ENCODE measurements around the gene RPS19.

DNA sequence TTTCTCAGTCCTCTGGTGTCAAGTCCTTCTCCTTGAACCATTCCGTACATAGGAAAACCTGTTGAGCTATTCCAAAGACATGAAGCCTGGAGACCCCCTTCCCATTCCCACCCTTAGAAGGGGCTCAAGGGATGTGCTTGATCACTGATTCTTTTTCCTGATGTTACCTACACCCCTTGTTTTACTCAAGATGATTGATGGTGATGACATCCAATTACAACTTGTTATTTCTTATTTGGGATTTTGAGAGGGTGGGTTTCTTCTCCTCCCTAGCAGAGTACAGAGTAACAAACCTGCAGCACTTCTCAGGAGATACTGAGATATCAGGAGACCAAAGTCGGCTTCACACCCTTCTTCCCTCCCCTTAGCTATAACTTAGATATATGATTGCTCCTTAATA is 6.7 kb upstream of the RPS19 start:
- TF ChIP-seq, protein P1, sequence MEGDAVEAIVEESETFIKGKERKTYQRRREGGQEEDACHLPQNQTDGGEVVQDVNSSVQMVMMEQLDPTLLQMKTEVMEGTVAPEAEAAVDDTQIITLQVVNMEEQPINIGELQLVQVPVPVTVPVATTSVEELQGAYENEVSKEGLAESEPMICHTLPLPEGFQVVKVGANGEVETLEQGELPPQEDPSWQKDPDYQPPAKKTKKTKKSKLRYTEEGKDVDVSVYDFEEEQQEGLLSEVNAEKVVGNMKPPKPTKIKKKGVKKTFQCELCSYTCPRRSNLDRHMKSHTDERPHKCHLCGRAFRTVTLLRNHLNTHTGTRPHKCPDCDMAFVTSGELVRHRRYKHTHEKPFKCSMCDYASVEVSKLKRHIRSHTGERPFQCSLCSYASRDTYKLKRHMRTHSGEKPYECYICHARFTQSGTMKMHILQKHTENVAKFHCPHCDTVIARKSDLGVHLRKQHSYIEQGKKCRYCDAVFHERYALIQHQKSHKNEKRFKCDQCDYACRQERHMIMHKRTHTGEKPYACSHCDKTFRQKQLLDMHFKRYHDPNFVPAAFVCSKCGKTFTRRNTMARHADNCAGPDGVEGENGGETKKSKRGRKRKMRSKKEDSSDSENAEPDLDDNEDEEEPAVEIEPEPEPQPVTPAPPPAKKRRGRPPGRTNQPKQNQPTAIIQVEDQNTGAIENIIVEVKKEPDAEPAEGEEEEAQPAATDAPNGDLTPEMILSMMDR (IDR thresholded peaks at IDR 0.05; ENCODE audit: poor library complexity) = no peak
- TF ChIP-seq EZH2 (IDR thresholded peaks at IDR 0.05; ENCODE audit: borderline replicate concordance) (no peak), EZH2phosphoT487 (IDR thresholded peaks at IDR 0.05; ENCODE audit: low read depth, severe bottlenecking, unreplicated experiment) (no peak)

All from hepatocyte (in vitro differentiated cells).